HL-60 (cell line): ENCODE data around the gene ADGRF5.

Source experiments
- DNase-seq, 2 experiments: peaks; one replicate each; pipeline ENCODE4 v3.0.0-alpha.2; 2010 to 2020; ENCODE audit warnings: low read depth in 1 of 2, low spot score in 1 of 2
- H3K27ac ChIP-seq: fragments of 250-450 bp; sonication (Bioruptor Pico); replicated peaks from 2 replicates; pipeline ENCODE4 v1.5.1; 2020; ENCODE audit warnings: mild to moderate bottlenecking, moderate library complexity
- H3K27me3 ChIP-seq: fragments of 250-450 bp; sonication (Bioruptor Pico); 2 replicates; pipeline ENCODE4 v1.5.1; 2021; ENCODE audit warnings: mild to moderate bottlenecking, moderate library complexity; ENCODE audit not compliant: insufficient read depth, poor library complexity, severe bottlenecking
- H3K4me3 ChIP-seq: replicated peaks from 2 replicates; pipeline ENCODE4 v1.5.1; 2011; ENCODE audit warnings: mild to moderate bottlenecking, control low read depth, low read length; ENCODE audit not compliant: insufficient read depth
- CTCF ChIP-seq: IDR thresholded peaks from one replicate; pipeline ENCODE4 v1.5.1; 2011; ENCODE audit warnings: low read length, control low read depth, inconsistent platforms; ENCODE audit not compliant: insufficient read depth
- GABPA ChIP-seq: IDR thresholded peaks from 2 replicates; pipeline ENCODE4 v1.6.1; 2012; ENCODE audit warnings: low read depth
- POLR2AphosphoS5 ChIP-seq: IDR thresholded peaks from 2 replicates; pipeline ENCODE4 v1.6.1; 2012; ENCODE audit warnings: low read depth
- REST ChIP-seq: IDR thresholded peaks from 2 replicates; pipeline ENCODE4 v1.6.1; 2012; ENCODE audit warnings: low read depth; ENCODE audit not compliant: insufficient replicate concordance
- SPI1 ChIP-seq: IDR thresholded peaks from 2 replicates; pipeline ENCODE4 v1.6.1; 2012; ENCODE audit warnings: low read depth, mild to moderate bottlenecking, borderline replicate concordance

Gene ADGRF5

GRCh38 chr6:46964716-46965519, 43.2 kb upstream of the ADGRF5 start:
- Histone ChIP-seq H3K4me3 (no peak overlapping the region), H3K27me3 (peaks cover 4% of the 10 kb centered on the region), H3K27ac (no peak overlapping the region)
- TF ChIP-seq CTCF: no peak
- TF ChIP-seq REST: no peak
- no peak for TF ChIP-seq GABPA
- TF ChIP-seq POLR2AphosphoS5: no peak
- no peak for TF ChIP-seq SPI1
- no peak for DNase-seq

GRCh38 chr6:46963626-46964025, 41.9 kb upstream of the ADGRF5 start:
- no peak overlapping the region for H3K27ac ChIP-seq
- H3K27me3 ChIP-seq: peaks cover 4% of the 10 kb centered on the region
- no peak for DNase-seq
- TF ChIP-seq POLR2AphosphoS5: no peak
- no peak for TF ChIP-seq GABPA
- TF ChIP-seq REST: no peak
- TF ChIP-seq CTCF: no peak
- no peak for TF ChIP-seq SPI1
- H3K4me3 ChIP-seq: no peak overlapping the region

- Histone ChIP-seq H3K27ac (no peak overlapping the region), H3K4me3 (no peak overlapping the region), H3K27me3 (peaks cover 4% of the 10 kb centered on the region)
- DNase-seq: no peak
- no peak for TF ChIP-seq REST
- no peak for TF ChIP-seq GABPA
- TF ChIP-seq CTCF: no peak
- no peak for TF ChIP-seq POLR2AphosphoS5
- TF ChIP-seq SPI1: no peak
These were observed 41.3 kb upstream of the ADGRF5 start for GRCh38 chr6:46963039-46963438.
